ENCODE data around the gene EFCAB8.
"Not testable (repeated sequence)": the region's sequence is repeated elsewhere in the genome, so short reads cannot be mapped to it uniquely, and the experiment has no call there.

Gene EFCAB8

DNA sequence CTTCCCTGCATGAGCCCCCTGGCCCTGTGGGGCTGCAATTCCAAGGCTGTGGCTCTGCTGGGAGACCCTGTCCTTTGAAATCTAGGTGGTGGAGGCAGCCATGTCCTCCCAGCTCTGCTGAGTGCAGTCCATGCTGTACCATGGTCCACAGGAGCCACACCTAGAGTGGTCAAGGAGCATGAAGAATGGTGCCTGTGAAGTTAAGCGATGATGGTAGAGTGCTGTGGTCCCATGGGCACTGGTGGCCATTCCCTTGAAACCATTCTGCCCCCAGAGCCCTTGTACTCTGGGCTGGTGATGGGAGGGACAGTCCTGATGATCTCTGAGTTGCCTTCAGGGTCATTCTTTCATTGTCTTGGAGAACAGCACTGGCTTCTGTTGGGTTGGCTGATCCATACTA, 55.3 kb downstream of the EFCAB8 start:
- no peak for DNase-seq

DNA sequence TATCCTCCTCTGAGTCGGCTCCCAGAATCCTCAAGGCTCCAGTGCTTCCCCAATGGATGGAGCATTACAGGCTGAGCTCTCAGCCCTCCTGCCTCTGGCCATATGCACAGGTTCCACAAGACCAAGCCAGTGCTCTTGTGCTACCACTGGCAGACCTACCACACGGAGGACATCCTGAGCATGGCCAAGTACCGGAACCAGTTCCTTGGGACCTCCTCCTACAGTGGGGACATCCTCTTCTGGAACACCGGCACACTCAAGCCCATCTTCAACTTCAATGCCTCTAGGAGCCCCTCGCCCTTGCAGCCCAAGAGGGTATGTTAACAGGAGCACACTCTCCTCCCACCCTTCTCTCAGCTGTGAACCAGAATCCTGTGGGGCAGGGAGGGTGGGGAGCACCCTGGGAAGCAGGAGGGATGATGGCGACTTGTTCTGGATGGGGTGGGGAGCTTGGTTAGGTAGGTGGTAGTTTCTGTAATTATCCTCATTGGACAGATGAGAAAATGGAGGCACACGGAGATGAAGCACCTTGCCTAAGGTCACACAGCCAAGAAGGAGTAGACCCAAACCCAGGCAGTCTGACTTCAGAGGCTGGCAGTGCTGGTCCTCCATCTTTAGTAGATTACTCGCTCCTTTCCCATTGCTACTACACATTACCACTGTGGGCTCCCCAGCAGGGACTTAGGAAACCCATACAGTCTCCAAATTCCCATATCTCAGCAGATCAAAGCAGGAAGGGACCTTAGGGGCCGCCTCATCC, 58.6 kb downstream of the EFCAB8 start:
- DNase-seq: no peak

DNA sequence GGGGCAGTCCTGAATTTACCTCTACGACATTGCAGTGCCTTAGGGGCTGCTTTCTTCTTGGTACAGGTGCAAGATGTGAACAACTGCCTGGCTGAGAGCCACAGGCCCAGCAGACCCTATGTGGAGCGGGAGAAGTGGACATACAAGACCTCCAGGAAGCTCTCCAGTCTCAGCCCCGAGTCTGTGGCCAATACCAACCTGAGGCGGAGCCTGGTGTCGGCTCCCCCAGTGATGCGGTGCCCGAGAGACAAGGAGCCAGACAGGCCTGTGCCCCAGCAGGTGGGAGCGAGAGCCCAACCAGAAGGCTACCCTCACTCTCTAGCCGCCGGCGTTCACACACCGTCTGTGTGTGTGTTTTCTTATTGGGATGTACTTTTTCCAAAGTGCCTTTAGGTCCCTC, 59.6 kb downstream of the EFCAB8 start:
- no peak for DNase-seq

DNA sequence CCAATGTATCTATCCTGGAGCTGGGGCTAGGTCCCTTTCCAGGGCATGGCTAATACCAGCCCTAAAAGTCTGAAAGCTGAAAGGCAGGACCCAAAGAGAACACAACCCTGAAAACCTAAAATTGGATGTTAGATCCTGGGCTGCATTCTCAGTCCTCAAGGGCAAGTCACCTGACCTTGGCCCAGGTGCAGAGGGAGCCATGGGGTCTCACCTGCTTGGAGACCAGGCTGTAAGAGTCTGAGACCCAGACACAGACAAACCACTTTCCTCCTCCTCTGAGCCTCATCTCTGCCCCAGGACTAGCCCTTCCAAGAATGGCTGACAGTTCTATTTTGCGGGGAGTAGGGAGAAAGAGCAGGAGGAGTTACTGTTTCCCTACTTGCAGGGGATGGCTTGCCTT, 60.0 kb downstream of the EFCAB8 start:
- no peak for DNase-seq

DNA sequence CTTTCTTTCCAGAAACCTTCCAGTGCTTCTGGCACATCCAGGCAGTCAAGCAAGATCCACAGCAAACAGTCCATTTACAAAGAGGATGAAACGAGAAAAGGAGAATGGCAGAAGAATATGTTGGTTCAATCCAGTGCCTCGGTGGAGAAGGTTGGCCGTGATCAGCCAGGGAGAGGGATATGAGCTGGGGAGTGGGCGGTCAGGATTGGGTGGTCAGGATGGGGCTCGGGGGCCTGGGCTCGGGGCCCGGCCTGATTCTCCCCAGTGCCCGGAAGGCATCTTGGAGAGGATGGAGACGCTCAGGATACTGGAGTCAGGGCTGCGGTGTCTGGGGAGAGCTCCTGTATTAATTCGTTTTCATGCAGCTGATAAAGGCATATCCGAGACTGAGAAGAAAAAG, 61.3 kb downstream of the EFCAB8 start:
- DNase-seq: no peak

DNA sequence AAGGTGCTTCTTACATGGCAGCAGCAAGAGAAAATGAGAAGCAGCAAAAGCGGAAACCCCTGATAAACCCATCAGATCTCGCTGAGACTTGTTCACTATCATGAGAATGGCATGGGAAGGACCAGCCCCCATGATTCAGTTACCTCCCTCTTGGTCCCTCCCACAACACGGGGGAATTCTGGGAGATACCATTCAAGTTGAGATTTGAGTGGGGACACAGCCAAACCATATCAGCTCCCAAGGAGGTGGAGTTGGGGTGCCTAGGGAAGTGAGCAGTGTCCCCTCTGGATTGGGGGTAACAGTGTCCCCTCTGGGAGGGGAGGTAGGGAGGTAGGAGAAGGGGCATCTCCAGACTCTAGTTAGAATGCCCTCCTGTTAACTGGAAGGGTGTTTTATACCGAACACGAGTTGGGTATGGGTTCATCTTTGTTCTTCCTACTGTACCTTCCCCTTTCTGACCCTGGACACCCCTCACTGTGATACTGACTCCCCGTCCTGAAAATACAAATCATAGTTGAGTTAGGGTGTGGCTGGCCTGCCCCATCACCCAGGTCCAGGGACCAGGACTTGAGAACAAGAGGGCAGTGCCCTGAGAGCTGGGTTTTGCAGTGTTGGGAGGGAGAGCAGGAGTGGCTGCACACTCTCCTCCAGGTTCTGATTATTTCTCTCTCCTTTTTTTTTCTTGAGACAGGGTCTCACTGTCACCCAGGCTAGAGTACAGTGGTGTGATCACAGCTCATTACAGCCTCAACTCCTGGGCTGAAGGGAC, 62.0 kb downstream of the EFCAB8 start:
- DNase-seq: no peak

DNA sequence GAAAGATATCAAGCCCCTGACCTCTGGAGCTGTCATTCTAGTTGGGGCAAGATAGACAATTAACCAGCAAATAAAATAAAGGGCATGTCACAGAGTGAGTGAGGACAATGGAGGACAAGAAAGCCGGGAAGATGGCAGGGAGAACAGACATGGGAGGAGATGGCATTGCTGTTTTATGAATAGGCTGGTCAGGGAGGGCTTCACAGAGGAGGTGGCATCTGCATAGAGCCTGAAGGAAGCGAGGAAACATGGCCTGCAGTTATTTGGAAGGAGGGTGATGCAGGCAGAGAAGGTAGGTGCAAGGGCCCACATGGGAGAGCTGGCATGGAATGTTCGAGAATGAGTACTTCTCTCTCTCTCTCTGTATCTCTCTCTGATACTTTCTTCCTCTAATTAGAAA, 63.7 kb downstream of the EFCAB8 start:
- no peak for DNase-seq

DNA sequence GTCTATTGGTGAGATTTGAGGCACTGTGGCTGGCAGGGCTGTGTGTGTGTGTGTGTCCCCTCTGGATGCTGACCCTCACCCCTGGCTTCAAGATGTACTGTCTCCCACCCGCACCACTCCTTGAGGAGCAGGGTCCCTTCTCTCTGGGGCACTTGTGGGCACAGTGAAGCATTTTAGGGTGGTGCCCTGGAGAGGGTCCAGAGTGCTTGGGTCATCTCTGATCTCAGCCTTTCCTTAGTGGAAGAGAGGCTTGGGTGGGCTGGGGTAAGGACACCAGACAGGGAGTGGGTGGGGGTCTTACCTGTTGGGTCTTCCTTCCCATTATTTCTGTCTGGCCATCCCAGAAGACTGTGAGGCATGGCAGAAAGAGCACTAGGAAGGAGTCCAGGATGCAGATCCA, 66.1 kb downstream of the EFCAB8 start:
- DNase-seq: no peak

DNA sequence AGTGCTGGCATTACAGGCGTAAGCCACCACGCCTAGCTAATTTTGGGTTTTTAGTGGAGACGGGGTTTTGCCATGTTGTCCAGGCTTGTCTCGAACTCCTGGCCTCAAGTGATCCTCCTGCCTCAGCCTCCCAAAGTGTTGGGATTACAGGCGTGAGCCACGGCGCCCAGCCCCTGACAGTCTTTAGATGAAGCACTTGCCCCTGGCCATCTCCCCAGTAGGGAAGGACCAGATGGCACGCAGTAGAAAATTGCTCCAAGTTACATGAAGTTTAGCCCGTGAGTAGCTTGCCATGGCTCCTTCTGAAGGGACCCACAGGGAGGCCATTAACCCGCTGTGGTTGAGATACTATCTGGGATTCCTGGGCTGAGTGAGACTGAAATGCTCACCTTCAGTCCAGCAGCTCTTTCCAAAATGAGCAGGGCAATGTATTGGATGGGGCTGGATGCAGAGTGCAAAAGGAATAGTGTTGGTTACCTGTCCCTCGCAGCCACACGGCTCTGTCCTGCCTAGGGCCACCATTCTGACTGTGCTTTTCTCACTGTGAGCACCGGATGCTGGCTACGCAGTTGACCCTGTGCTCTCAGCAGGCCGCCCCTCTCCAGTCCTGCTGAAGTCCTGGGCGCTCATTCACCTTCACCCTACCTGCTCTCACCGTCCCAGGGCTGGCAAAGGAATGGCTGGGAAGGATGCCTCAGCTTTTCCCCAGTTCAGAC, 66.9 kb downstream of the EFCAB8 start:
- no peak for DNase-seq

DNA sequence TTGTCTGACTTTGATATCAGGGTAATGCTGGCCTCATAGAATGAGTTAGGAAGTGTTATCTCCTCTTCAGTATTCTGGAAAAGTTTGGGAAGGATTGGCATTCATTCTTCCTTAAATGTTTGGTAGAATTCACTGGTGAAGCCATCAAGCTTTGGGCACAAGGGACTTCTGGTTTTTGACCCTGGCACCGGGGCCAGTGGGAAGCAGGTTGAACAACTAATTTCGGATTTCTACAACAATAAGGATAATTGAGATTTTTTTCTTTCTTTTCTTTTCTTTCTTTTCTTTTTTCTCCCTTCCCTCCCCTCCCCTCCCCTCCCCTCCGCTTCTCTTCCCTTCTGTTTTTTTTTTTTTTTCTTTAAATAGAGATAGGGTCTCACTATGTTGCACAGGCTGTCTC, 70.4 kb downstream of the EFCAB8 start:
- no peak for DNase-seq

DNA sequence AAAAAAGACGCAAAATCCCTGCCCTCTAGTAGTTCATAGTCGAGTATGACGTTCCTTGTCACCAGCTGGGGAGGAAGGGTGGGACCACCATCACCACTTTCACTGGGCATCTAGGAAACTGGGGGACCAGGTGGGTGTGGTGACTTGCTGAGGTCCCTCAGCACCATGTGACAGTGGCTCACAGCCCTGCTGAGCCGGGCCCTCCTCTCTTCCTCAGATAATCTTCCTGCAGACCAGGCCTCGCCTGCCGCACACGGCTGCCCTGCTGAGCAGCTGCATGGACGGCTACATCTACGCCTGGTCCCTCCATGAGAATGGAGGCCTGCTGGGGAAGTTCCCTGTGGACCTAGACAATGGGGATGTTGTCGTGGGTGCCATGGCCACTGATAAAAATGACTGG, 71.5 kb downstream of the EFCAB8 start:
- DNase-seq: no peak

DNA sequence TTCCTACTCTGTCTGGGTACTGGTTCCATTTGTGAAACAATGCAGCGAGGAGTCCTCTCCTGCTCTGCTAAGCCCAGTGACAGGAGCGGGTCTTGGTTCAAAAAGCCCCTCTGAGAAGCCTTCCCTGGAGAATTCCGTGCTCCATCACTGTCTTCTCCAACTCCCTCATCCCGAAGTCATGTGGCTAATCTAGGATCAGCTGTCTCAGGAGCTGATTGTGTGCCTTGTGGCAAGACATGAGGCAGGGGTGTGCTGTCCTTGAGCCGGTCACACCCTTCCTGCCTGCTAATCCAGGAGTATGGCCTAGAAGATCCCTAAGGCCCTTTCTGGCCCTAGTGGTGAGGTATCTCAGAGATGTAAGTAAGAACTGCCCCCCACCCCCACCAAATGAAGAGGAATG, 72.0 kb downstream of the EFCAB8 start:
- DNase-seq: no peak

DNA sequence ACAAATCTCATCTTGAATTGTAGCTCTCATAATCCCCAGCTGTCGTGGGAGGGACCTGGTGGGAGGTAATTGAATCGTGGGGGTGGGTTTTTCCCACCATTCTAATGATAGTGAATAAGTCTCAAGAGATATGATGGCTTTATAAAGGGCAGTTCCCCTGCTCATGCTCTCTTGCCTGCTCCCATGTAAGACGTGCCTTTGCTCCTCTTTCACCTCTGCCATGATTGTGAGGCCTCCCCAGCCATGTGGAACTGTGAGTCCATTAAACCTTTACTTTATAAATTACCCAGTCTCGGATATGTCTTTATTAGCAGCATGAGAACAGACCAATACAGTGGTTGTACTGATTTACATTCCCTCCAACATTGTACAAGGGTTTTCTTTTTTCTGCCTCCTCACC, 75.9 kb downstream of the EFCAB8 start:
- DNase-seq: no peak

DNA sequence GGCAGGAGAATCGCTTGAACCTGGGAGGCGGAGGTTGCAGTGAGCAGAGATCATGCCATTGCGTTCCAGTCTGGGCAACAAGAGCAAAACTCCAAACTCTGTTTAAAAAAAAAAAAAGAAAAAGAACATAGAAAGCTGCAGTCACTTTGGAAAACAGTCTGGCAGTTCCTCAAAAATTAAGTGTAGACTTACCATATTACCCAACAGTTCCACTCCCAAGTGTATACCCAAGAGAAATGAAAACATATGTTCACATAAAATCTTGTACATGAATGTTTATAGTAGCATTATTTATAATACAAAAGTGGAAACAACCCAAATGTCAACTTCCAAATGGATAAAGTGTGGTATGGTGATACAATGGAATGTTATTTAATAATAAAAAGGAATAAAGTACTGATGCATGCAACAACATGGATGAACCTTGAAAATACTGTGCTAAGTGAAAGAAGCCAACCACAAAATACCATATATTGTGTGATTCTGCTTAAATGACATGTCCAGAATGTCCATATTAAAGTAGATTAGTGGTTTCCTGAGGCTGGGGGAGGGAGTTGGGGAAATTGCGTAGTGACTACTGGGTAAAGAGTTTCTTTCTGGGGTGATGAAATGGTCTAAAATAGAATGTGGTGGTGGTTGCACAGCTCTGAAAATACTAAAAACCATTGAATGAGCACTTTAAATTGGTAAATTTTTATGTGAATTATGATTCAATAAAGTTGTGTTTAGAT, 82.6 kb downstream of the EFCAB8 start:
- no peak for DNase-seq

DNA sequence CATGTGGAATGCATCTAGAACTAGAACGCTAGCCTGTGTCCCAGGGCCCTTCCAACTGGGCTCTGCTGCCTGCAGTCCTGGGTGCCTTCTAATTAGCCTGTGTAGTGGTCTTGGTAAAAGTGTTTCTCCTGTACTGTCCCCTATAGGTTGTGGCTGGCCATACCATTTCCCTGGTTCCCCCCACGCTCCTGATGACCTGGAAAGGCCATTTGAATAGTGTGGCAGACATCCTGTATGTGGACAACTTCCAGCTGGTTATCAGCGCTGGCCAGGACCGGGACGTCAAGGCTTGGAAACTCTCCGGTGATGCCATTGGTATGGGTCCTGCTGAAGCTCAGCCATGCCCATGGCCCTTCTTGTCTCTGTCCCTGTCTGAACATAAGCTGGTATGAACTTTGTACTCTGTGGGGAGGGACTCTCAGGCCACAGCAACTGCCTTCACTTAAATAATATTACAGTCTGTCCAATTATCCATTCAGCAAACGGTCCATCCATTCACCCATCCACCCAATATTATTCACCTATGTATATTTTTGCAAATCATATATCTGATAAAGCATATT, 84.8 kb downstream of the EFCAB8 start:
- no peak for DNase-seq

DNA sequence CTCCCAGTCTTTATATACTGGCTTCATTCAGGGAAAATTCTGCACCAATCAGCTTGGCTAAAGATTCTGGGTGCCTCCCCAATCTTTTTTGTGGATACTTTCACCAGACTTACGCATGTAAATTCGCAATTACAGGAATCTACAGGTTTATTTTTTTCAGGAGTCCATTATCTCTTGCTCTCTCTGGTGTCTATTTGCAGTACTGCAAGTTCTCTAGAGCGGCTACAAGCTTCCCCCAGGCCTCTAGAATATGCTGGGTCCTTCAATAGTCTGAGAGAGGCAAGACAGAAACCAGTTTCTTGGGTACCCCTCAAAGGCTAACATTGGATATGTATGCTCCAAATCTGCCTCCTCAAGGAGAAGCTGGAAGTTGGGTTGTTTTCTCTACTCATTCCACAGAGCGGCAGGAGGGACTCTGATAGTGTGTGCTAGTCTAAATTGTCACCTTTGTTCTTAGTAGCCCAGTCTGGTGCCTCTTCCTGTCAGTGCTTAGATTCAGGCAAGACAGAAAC, 87.0 kb downstream of the EFCAB8 start:
- peak; percentile 3 for DNase-seq

DNA sequence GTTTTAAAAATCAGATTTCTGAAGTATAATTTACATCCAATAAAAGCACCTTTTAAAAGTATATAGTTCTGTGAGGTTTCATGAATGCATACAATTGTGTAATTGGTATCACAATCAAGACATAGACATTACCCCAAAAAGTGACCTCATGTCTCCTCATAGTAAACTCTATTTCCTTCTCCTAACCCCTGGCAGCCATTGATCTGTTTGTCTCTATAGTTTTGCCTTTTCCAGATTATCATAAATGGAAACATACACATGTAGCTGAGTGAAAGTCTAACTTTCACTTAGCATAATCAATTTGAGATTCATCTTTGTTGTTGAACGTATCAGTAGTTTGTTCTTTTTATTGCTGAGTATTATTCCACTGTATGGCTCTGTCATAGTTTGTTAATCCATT, 87.9 kb downstream of the EFCAB8 start:
- no peak for DNase-seq

DNA sequence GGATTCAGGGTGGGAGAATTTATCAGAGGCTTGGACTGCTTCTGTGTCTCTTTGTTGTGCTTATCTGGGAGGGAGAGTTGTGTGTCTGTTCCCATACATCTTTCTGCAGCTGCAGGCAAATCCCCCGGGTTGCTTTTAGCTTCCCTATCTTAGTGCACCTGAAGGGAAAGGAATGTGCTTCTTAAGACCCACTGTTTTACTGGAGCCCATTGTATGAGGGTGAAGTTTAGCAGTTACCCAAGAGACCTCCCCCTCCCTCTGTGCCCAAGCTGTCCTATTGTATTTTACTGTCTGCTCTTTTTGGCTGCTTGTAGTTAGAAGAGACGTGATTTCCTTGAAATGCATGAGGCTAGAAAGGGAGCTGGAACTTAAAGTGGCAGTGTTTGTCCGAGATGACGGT, 91.8 kb downstream of the EFCAB8 start:
- DNase-seq: not testable (repeated sequence)

DNA sequence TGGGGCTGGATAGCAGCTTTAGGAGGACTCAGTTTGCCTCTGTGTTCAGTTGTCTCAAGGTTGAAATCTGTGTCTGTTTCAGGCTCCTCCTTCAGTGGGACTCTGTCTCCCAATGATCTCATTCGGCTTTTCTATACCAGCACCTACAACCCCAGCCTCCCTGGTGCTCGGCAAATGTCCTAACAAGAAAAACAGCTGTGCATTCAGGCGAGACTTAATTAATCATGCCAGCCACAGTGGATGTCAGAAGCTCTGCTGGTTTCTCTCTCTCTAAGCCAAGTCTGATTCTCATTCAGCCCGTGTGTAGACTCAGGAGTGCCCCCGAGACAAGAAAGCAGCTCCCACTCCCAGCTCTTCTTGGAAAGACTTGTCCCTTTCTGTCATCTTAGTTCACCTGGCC, 98.7 kb downstream of the EFCAB8 start:
- no peak for DNase-seq

DNA sequence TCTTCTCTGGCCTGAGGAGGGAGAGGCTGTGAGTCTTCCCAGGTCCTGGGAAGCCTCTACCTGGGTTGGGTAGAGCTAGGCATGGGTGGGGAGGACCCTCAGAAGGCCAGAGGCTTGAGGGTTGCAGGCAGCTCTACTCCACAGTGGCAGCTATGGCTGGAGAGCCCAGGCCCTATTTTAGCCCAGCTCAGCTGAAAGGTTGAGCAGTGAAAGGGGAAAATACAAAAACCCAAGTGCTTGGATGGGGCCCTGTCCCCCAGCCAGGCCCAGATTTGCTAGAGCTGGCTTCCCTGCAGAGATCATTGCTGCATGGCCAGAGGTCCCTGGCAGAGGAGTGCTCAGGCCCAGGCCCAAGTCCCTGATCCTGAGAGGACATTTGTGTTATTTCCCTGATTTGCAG, 99.9 kb downstream of the EFCAB8 start:
- DNase-seq: no peak

DNA sequence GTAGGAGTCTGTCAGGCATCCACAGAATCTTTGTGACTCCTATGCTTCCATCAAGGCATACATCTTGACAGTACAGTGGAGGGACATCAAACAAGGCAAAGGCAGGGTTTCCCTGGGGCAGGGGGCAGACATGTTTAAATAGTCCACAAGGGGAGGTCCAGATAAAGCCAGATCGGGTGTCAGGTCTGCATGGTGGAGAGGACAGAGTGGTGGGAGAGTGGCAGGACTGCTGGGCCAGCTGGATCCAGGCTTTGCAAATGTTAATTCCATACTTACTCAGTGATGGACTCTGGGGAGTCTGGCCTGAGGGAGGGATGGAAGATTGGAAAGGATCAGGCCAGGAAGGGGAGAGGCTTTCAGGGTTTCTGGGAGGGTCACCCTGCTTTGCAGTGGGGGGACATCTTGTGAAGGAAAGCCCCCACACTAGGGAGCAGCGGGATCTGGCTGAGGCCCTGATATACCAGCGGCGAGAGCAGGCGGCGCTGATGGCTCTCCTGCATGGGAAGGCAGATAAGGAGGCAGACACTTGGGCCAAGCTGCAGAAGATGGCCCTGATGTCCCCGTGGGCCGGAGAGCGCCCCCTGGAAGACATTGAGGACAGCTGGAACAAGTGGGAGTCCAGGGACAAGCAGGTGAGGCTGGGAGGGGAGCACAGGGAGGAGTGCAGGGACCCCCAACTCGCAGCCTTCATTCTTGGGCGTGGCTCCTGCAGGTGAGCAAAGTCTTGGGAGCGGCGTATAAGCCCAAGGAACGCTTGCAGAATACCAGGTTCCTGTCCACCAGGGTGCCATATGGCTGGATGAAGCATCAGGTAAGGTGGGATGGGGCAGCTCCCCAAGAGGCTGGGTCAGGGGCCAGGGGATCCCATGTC, 100.9 kb downstream of the EFCAB8 start:
- DNase-seq: no peak

DNA sequence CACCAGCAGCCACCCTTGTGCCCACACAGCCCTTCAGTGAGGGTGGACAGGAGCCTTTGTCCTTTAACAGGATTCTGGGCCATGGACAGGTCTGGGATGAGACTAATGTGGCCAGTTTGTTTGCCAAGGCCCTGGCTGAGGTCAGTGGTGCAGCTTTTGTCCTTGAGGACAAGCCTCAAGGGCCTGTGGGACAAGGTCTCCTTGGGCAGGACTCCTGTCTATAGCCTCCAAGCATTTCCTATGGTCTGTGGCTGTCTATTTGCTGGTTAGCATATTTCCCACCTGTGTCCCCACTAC, 101.4 kb downstream of the EFCAB8 start:
- DNase-seq: no peak

All from NCI-H510A treated with DMSO at 0.1 percent for 48 hours (cell line).